HepG2 (cell line): ENCODE results near the gene COL9A1. TPM values are rescaled to one million over a fixed set of nuclear protein-coding genes. Genes with fewer than 3 reads are reported as not detected.

Source experiments
- ATAC-seq: fragments of 200-7000 bp; cut with Tn5 transposase; 3 replicates; pipeline ENCODE4 v1.9.1; 2020; ENCODE audit warnings: mild to moderate bottlenecking, moderate library complexity
- BruUV-seq: library from RNA; stranded (reverse); fragments of 400-500 nt; replicated peaks from 2 replicates; lab custom pipeline; 2021; lab: Mats Ljungman, UMichigan
- CTCF ChIA-PET: fragments of 300-600 bp; formaldehyde crosslinking; extraction: SDS; loops from one replicate; lab custom pipeline; 2021; ENCODE audit warnings: low total read pairs, inconsistent platforms, low intra/inter-chr PET ratio; lab: Yijun Ruan, JAX
- POLR2A ChIA-PET: fragments of 350-600 bp; sonication (Branson Sonifier 250); formaldehyde crosslinking; loops from one replicate; lab custom pipeline; 2020; ENCODE audit warnings: antibody characterized with exemption, inconsistent platforms; lab: Yijun Ruan, JAX
- DNase-seq: peaks from one replicate; pipeline ENCODE4 v3.0.0-alpha.2; 2015; ENCODE audit warnings: low spot score
- FAIRE-seq: peaks from 3 replicates; lab custom pipeline; 2011; peaks lifted over from hg19 to GRCh38; lab: Jason Lieb, UNC
- H2AFZ ChIP-seq: one replicate; pipeline ENCODE4 v1.6.1; 2011; ENCODE audit warnings: low read length, inconsistent platforms
- H3K27ac ChIP-seq: fragments of 300-600 bp; 3 replicates; pipeline ENCODE4 v1.8.0; 2011; ENCODE audit warnings: mixed run types, mild to moderate bottlenecking, mixed read lengths, low read length, inconsistent platforms; ENCODE audit not compliant: insufficient read depth; ENCODE audit errors: extremely low read length
- H3K27me3 ChIP-seq, 2 experiments: fragments of 200-600 bp in 1 of 2; 2 replicates in 1 of 2; 3 replicates in 1 of 2; pipeline versions ENCODE4 v1.6.0 to v1.8.0; 2011; ENCODE audit warnings: low read length in 2 of 2, mild to moderate bottlenecking in 2 of 2, moderate library complexity in 2 of 2, inconsistent platforms in 1 of 2; ENCODE audit not compliant: insufficient read depth in 2 of 2, control insufficient read depth in 1 of 2
- H3K36me3 ChIP-seq, 2 experiments: fragments of 200-600 bp in 1 of 2; replicated peaks in 1 of 2; 2 replicates in 1 of 2; 3 replicates in 1 of 2; pipeline versions ENCODE4 v1.5.1 to v1.8.0; 2011; ENCODE audit warnings: low read length in 2 of 2, inconsistent platforms in 1 of 2; ENCODE audit not compliant: insufficient read depth in 2 of 2, control insufficient read depth in 1 of 2
- H3K4me1 ChIP-seq: 2 replicates; pipeline ENCODE4 v1.5.1; 2012; ENCODE audit warnings: low read length, inconsistent platforms; ENCODE audit not compliant: insufficient read depth
- H3K4me2 ChIP-seq: 2 replicates; pipeline ENCODE4 v1.6.0; 2011; ENCODE audit warnings: low read depth, low read length, inconsistent platforms
- H3K4me3 ChIP-seq, 3 experiments: fragments of 200-600 bp in 1 of 3; sonication (generic), shearing (Covaris generic) in 1 of 3; replicated peaks in 1 of 3; 2 replicates each; pipeline ENCODE4 v1.5.1; 2011 to 2016; ENCODE audit warnings: low read length in 3 of 3, inconsistent platforms in 2 of 3, low read depth in 2 of 3, mild to moderate bottlenecking in 2 of 3, control low read depth in 1 of 3, mixed read lengths in 1 of 3; ENCODE audit not compliant: insufficient read depth in 1 of 3
- H3K79me2 ChIP-seq: one replicate; pipeline ENCODE4 v1.6.1; 2011; ENCODE audit warnings: low read length, inconsistent platforms; ENCODE audit not compliant: insufficient read depth
- H3K9ac ChIP-seq: 2 replicates; pipeline ENCODE4 v1.6.0; 2011; ENCODE audit warnings: mild to moderate bottlenecking, low read depth, low read length, inconsistent platforms; ENCODE audit not compliant: insufficient read depth
- H3K9me3 ChIP-seq: 2 replicates; pipeline ENCODE4 v1.5.1; 2012; ENCODE audit warnings: mild to moderate bottlenecking, low read length
- H4K20me1 ChIP-seq: 2 replicates; pipeline ENCODE4 v1.6.0; 2011; ENCODE audit warnings: inconsistent platforms, mild to moderate bottlenecking, low read length, moderate library complexity; ENCODE audit not compliant: insufficient read depth
- CTCF ChIP-seq: sonication (generic); formaldehyde crosslinking; IDR thresholded peaks from 2 replicates; pipeline ENCODE4 v1.5.0; 2020; ENCODE audit warnings: mild to moderate bottlenecking, missing genetic modification reagents, moderate library complexity
- EHMT2 ChIP-seq: fragments of 200-600 bp; sonication (generic); IDR thresholded peaks from 2 replicates; pipeline ENCODE4 v1.7.0; 2017; ENCODE audit warnings: antibody characterized with exemption, low read depth, low read length, borderline replicate concordance
- ELK4 ChIP-seq: sonication (generic); formaldehyde crosslinking; IDR thresholded peaks from 2 replicates; pipeline ENCODE4 v1.9.0; 2021; ENCODE audit warnings: missing genetic modification reagents, borderline replicate concordance
- KLF12 ChIP-seq: sonication (generic); formaldehyde crosslinking; IDR thresholded peaks from 2 replicates; pipeline ENCODE4 v1.4.0; 2020; ENCODE audit warnings: missing genetic modification reagents, borderline replicate concordance
- MLXIP ChIP-seq: sonication (generic); formaldehyde crosslinking; IDR thresholded peaks from 2 replicates; pipeline ENCODE4 v1.9.0; 2021; ENCODE audit warnings: missing genetic modification reagents, borderline replicate concordance
- SP1 ChIP-seq, 2 experiments: fragments of 450-650 bp in 1 of 2; sonication (generic) in 1 of 2; formaldehyde crosslinking in 1 of 2; IDR thresholded peaks; 2 replicates each; pipeline versions ENCODE4 v1.4.0 to v1.6.1; 2016 to 2020; ENCODE audit warnings: missing genetic modification reagents in 1 of 2
- ZNF512 ChIP-seq: sonication (generic); formaldehyde crosslinking; IDR thresholded peaks from 2 replicates; pipeline ENCODE4 v1.4.0; 2020; ENCODE audit warnings: mild to moderate bottlenecking, missing genetic modification reagents
- ZNF816 ChIP-seq: sonication (generic); formaldehyde crosslinking; IDR thresholded peaks from 2 replicates; pipeline ENCODE4 v1.8.0; 2022; ENCODE audit warnings: missing genetic modification reagents, mild to moderate bottlenecking, borderline replicate concordance
- WGBS: methylation state at CpG from one replicate; pipeline ENCODE4 v1.1.6; 2017; ENCODE audit warnings: low lambda C conversion rate; 5-methylcytosine and 5-hydroxymethylcytosine counted together
- in situ Hi-C: cut with HindIII; loops from 2 replicates; pipeline ENCODE4 v1.10.0; 2017; ENCODE audit warnings: low pct_unique_long_range_greater_than_20kb; ENCODE audit not compliant: extremely low pct_ligation_motif_present
- intact Hi-C: fragments of 100-400 bp; cut with micrococcal nuclease; formaldehyde crosslinking; loops from one replicate; pipeline ENCODE4 v1.10.0; 2022; ENCODE audit not compliant: unreplicated experiment
- polyA plus RNA-seq, 8 experiments: library from polyadenylated mRNA; depleted of rRNA in 3 of 8; stranded (reverse) in 7 of 8; unstranded in 1 of 8; fragments of >200 nt; fragmentation: Illumina TruSeq in 4 of 8; extraction: Trizol in 4 of 8; gene quantifications; 2 replicates each; pipeline versions ENCODE4 v1.2.1 to v1.2.3, GENCODE V29; 2011 to 2016; ENCODE audit warnings: low read depth in 4 of 8, missing spikeins in 1 of 8, mixed read lengths in 1 of 8; ENCODE audit not compliant: insufficient read depth in 1 of 8
- total RNA-seq, 5 experiments: library from RNA; depleted of rRNA; stranded (reverse); fragments of >200 nt; fragmentation: Illumina TruSeq; extraction: Trizol; gene quantifications; 2 replicates each; pipeline ENCODE4 v1.2.3, GENCODE V29; 2016; ENCODE audit warnings: low read depth in 1 of 5

COL9A1 gene
- total and polyA plus RNA-seq, 2 of the 13 experiments (the other 11 are each of a cell fraction or from before 2014, with no cell fraction given) = 0.08 TPM; not detected in 1

- TF ChIP-seq ELK4 (CRISPR knock-in tag) (no peak), ZNF512 (no peak)
Measured at GRCh38 chr6:70253923-70254322, 49.0 kb downstream of the COL9A1 start (continued).

- no peak overlapping the region for H3K4me3 ChIP-seq
- CTCF ChIA-PET = no interaction called here
- no peaks in the 10 kb centered on the region for H3K36me3 ChIP-seq
- no peak overlapping the region for H2AFZ ChIP-seq
- BruUV-seq = no TSS peak
- WGBS = 49% methylated on average over 2 of the region's 2 CpGs
- H3K79me2 ChIP-seq = no peaks in the 10 kb centered on the region
- DNase-seq (no peak), FAIRE-seq (no peak), ATAC-seq (no peak)
- no peak overlapping the region for H3K27ac ChIP-seq
- intact Hi-C loops = no loop called here
- no peaks in the 10 kb centered on the region for H3K4me1 ChIP-seq
- H3K4me2 ChIP-seq = no peak overlapping the region
- H3K9ac ChIP-seq = no peak overlapping the region
- no peaks in the 10 kb centered on the region for H3K9me3 ChIP-seq
- no peaks in the 10 kb centered on the region for H4K20me1 ChIP-seq
- in situ Hi-C loops = no loop called here
- 0 out of 5 replicates have a peak, but pooled peaks cover 0 to 8% of the 10 kb centered on the region in 2 experiments for H3K27me3 ChIP-seq
- POLR2A ChIA-PET = no interaction called here
- no peak for TF ChIP-seq SP1 (IDR thresholded peaks at IDR 0.05)
- no peak for TF ChIP-seq SP1 (CRISPR knock-in tag; IDR thresholded peaks at IDR 0.05)
- TF ChIP-seq ZNF816 = no peak
- TF ChIP-seq CTCF = no peak
- TF ChIP-seq EHMT2 = no peak
- no peak for TF ChIP-seq MLXIP (CRISPR knock-in tag)
- TF ChIP-seq KLF12 (CRISPR knock-in tag) = no peak
Measured at GRCh38 chr6:70252604-70253003, 50.3 kb downstream of the COL9A1 start.
